ENCODE results near the gene PNMA1.
A peak's percentile ranks its signal among the peaks of the same experiment; 100 is the strongest.
"Not testable (repeated sequence)": the region's sequence is repeated elsewhere in the genome, so short reads cannot be mapped to it uniquely, and the experiment has no call there.

Gene PNMA1

GRCh38 chr14:73715707-73716106 lies 1.5 kb upstream of the PNMA1 start:
- DNase-seq (ENCODE audit: low spot score) = no peak

- no peak for DNase-seq (ENCODE audit: low spot score)
Measured at GRCh38 chr14:73714656-73715081, 485 bp upstream of the PNMA1 start.

- DNase-seq (ENCODE audit: low spot score) = peak; percentile 62
Measured at GRCh38 chr14:73713206-73713802, 880 bp downstream of the PNMA1 start.

GRCh38 chr14:73712540-73713180 lies 1.5 kb downstream of the PNMA1 start:
- DNase-seq (ENCODE audit: low spot score) = no peak

GRCh38 chr14:73712071-73712506 lies 2.1 kb downstream of the PNMA1 start:
- DNase-seq (ENCODE audit: low spot score) = no peak

- DNase-seq (ENCODE audit: low spot score) = no peak
Measured at GRCh38 chr14:73710737-73711136, 3.4 kb downstream of the PNMA1 start.

GRCh38 chr14:73709904-73710469 lies 4.2 kb downstream of the PNMA1 start:
- DNase-seq (ENCODE audit: low spot score) = no peak

- DNase-seq (ENCODE audit: low spot score) = not testable (repeated sequence)
Measured at GRCh38 chr14:73708076-73708475, 6.1 kb downstream of the PNMA1 start.

GRCh38 chr14:73700325-73700724 lies 13.9 kb downstream of the PNMA1 start:
- no peak for DNase-seq (ENCODE audit: low spot score)

- DNase-seq (ENCODE audit: low spot score) = no peak
Measured at GRCh38 chr14:73696466-73697400, 17.5 kb downstream of the PNMA1 start.

GRCh38 chr14:73695997-73696396 lies 18.2 kb downstream of the PNMA1 start:
- no peak for DNase-seq (ENCODE audit: low spot score)

- no peak for DNase-seq (ENCODE audit: low spot score)
Measured at GRCh38 chr14:73695082-73695481, 19.1 kb downstream of the PNMA1 start.

- DNase-seq (ENCODE audit: low spot score) = no peak
Measured at GRCh38 chr14:73694083-73694482, 20.1 kb downstream of the PNMA1 start.

GRCh38 chr14:73686901-73687300 lies 27.3 kb downstream of the PNMA1 start:
- DNase-seq (ENCODE audit: low spot score) = no peak

- DNase-seq (ENCODE audit: low spot score) = no peak
Measured at GRCh38 chr14:73685328-73685727, 28.9 kb downstream of the PNMA1 start.

GRCh38 chr14:73684627-73685026 lies 29.6 kb downstream of the PNMA1 start:
- no peak for DNase-seq (ENCODE audit: low spot score)

GRCh38 chr14:73680821-73681220 lies 33.4 kb downstream of the PNMA1 start:
- DNase-seq (ENCODE audit: low spot score) = no peak

GRCh38 chr14:73678698-73679097 lies 35.5 kb downstream of the PNMA1 start:
- no peak for DNase-seq (ENCODE audit: low spot score)

- no peak for DNase-seq (ENCODE audit: low spot score)
Measured at GRCh38 chr14:73674986-73675385, 39.2 kb downstream of the PNMA1 start.

GRCh38 chr14:73667854-73668253 lies 46.3 kb downstream of the PNMA1 start:
- DNase-seq (ENCODE audit: low spot score) = no peak

GRCh38 chr14:73666583-73666982 lies 47.6 kb downstream of the PNMA1 start:
- DNase-seq (ENCODE audit: low spot score) = no peak

- DNase-seq (ENCODE audit: low spot score) = no peak
Measured at GRCh38 chr14:73665130-73665529, 49.1 kb downstream of the PNMA1 start.

All from putamen (tissue), 1 donor.